ENCODE measurements around the gene INF2. TPM values are rescaled to one million over a fixed set of nuclear protein-coding genes. Genes with fewer than 3 reads are reported as not detected.

Gene INF2
- total and polyA plus RNA-seq, 9 of the 15 experiments (the other 6 are each of a cell fraction or from before 2014, with no cell fraction given), result 0.56 to 31.3 (median 7.8) TPM

DNA sequence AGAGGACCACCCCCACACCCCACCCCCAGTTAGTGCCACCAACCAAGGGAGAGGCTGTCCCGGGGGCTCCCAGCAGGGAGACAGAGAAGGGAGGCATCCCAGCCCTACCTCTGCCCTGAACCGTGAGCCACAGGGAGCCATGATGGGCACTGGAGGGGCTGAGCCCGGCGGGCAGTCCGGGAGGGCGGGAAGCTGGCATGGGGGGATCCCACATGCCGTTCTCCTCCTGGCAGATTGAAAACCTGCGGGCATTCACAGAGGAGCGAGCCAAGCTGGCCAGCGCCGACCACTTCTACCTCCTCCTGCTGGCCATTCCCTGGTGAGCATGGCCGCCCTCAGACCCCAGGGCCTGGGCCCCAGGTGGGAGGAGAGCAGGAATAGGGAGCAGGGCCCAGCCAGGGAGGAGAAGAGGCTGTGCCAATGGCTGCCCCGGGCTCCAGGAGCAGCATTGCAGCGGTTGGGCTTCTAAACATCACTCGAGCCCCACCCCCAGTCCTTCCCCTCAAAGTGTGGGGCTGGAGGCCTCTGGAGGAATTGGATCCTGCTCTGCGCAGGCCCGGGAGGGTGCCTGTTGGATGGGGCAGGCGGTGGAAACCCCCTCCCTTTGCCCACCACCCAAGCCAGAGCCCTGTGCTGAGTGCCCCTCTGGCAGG is 20.1 kb downstream of the INF2 start:
- no peak for DNase-seq (ENCODE audit: extremely low read depth in 1 of 4, low spot score in 3 of 4)
- no peaks in the 10 kb centered on the region for H3K9me1 ChIP-seq (ENCODE audit: control insufficient read depth, insufficient read depth, low read length)
- H3K27ac ChIP-seq (ENCODE audit: extremely low read depth, low read depth, low read length), result no peak overlapping the region
- H3K4me1 ChIP-seq (replicated peaks in 1 of 2; ENCODE audit: control insufficient read depth in 2 of 2, insufficient read depth in 2 of 2, low read length in 2 of 2), result peaks cover 0 to 35% of the 10 kb centered on the region in 2 experiments; a peak in 2 of 5 replicates
- BruUV-seq (replicated peaks), result no TSS peak
- CTCF ChIA-PET (ENCODE audit: low intra/inter-chr PET ratio), result interaction anchor here (2.2 kb wide), 1 partner anchor 59 kb away, joined by 21 read pairs; no protein-coding TSS in a partner anchor
- no peaks in the 10 kb centered on the region for H3K9me3 ChIP-seq (replicated peaks; ENCODE audit: control insufficient read depth, insufficient read depth, low read depth, low read length)
- peaks cover 6% of the 10 kb centered on the region; the same call in 1 of the 3 replicates for H3K36me3 ChIP-seq (ENCODE audit: control insufficient read depth, insufficient read depth, low read length)
- intact Hi-C loops (cut with micrococcal nuclease), result no loop called here
- no peak overlapping the region for H2AFZ ChIP-seq (ENCODE audit: low read depth, low read length)
- H3K79me2 ChIP-seq (ENCODE audit: control insufficient read depth, insufficient read depth, low read length), result no peaks in the 10 kb centered on the region
- H3K9ac ChIP-seq (ENCODE audit: insufficient read depth in 1 of 2, low read depth in 2 of 2, low read length in 2 of 2), result no peak overlapping the region; a peak in 1 of 4 replicates
- WGBS (ENCODE audit: insufficient coverage, low coverage, missing lambda C conversion rate), result 80% methylated on average over 8 of the region's 18 CpGs
- H3K4me3 ChIP-seq, result no peak overlapping the region
- no peak for FAIRE-seq
- H4K20me1 ChIP-seq (replicated peaks; ENCODE audit: control insufficient read depth, insufficient read depth, low read length), result no peaks in the 10 kb centered on the region
- ATAC-seq, result no peak
- no peaks in the 10 kb centered on the region for H3K27me3 ChIP-seq (ENCODE audit: control insufficient read depth in 2 of 2, insufficient read depth in 2 of 2, low read length in 2 of 2)
- no peak overlapping the region for H3K4me2 ChIP-seq (ENCODE audit: insufficient read depth, low read length)
- in situ Hi-C loops (cut with MboI), result loop anchor here (5.0 kb wide), 1 partner anchor 52 kb away; no protein-coding TSS in a partner anchor
- POLR2A ChIA-PET, result interaction anchor here (0.6 to 1.0 kb wide), 3 partner anchors 9 to 12 kb away, joined by 3 to 4 read pairs (median 3); no protein-coding TSS in a partner anchor
- no peak for TF ChIP-seq ZBED1 (IDR thresholded peaks at IDR 0.05)
- no peak for TF ChIP-seq NONO (IDR thresholded peaks at IDR 0.05; ENCODE audit: low read depth in 2 of 2, low read length in 1 of 2)
- TF ChIP-seq, protein P1, sequence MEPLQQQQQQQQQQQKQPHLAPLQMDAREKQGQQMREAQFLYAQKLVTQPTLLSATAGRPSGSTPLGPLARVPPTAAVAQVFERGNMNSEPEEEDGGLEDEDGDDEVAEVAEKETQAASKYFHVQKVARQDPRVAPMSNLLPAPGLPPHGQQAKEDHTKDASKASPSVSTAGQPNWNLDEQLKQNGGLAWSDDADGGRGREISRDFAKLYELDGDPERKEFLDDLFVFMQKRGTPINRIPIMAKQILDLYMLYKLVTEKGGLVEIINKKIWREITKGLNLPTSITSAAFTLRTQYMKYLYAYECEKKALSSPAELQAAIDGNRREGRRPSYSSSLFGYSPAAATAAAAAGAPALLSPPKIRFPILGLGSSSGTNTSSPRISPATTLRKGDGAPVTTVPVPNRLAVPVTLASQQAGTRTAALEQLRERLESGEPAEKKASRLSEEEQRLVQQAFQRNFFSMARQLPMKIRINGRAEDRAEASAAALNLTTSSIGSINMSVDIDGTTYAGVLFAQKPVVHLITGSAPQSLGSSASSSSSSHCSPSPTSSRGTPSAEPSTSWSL (CRISPR knock-in tag; IDR thresholded peaks at IDR 0.05; ENCODE audit: borderline replicate concordance), result no peak
- TF ChIP-seq, protein P2, sequence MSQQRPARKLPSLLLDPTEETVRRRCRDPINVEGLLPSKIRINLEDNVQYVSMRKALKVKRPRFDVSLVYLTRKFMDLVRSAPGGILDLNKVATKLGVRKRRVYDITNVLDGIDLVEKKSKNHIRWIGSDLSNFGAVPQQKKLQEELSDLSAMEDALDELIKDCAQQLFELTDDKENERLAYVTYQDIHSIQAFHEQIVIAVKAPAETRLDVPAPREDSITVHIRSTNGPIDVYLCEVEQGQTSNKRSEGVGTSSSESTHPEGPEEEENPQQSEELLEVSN (IDR thresholded peaks at IDR 0.05; ENCODE audit: borderline replicate concordance in 1 of 2, extremely low read depth in 1 of 2, insufficient read depth in 1 of 2, insufficient read length in 1 of 2, low read depth in 1 of 2, low read length in 1 of 2, poor library complexity in 1 of 2, severe bottlenecking in 1 of 2), result no peak
- no peak for TF ChIP-seq RBM25 (IDR thresholded peaks at IDR 0.05; ENCODE audit: low read depth, low read length, severe bottlenecking)
- no peak for TF ChIP-seq U2AF1 (optimal IDR thresholded peaks at IDR 0.05; ENCODE audit: low read depth, low read length)
- TF ChIP-seq, protein P3, sequence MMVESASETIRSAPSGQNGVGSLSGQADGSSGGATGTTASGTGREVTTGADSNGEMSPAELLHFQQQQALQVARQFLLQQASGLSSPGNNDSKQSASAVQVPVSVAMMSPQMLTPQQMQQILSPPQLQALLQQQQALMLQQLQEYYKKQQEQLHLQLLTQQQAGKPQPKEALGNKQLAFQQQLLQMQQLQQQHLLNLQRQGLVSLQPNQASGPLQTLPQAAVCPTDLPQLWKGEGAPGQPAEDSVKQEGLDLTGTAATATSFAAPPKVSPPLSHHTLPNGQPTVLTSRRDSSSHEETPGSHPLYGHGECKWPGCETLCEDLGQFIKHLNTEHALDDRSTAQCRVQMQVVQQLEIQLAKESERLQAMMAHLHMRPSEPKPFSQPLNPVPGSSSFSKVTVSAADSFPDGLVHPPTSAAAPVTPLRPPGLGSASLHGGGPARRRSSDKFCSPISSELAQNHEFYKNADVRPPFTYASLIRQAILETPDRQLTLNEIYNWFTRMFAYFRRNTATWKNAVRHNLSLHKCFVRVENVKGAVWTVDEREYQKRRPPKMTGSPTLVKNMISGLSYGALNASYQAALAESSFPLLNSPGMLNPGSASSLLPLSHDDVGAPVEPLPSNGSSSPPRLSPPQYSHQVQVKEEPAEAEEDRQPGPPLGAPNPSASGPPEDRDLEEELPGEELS (CRISPR knock-in tag; IDR thresholded peaks at IDR 0.05; ENCODE audit: borderline replicate concordance), result no peak
- no peak for TF ChIP-seq ZKSCAN8 (CRISPR knock-in tag; IDR thresholded peaks at IDR 0.05)
- TF ChIP-seq SUPT5H (IDR thresholded peaks at IDR 0.05), result no peak
- TF ChIP-seq, protein P4, sequence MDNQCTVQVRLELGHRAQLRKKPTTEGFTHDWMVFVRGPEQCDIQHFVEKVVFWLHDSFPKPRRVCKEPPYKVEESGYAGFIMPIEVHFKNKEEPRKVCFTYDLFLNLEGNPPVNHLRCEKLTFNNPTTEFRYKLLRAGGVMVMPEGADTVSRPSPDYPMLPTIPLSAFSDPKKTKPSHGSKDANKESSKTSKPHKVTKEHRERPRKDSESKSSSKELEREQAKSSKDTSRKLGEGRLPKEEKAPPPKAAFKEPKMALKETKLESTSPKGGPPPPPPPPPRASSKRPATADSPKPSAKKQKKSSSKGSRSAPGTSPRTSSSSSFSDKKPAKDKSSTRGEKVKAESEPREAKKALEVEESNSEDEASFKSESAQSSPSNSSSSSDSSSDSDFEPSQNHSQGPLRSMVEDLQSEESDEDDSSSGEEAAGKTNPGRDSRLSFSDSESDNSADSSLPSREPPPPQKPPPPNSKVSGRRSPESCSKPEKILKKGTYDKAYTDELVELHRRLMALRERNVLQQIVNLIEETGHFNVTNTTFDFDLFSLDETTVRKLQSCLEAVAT (IDR thresholded peaks at IDR 0.05), result no peak
- TF ChIP-seq SRF (CRISPR knock-in tag; IDR thresholded peaks at IDR 0.05), result no peak
- no peak for TF ChIP-seq PCBP2 (IDR thresholded peaks at IDR 0.05; ENCODE audit: low read depth, low read length, poor library complexity, severe bottlenecking)
- no peak for TF ChIP-seq TAL1 (IDR thresholded peaks at IDR 0.05)
- no peak for TF ChIP-seq ZNF668 (CRISPR knock-in tag; IDR thresholded peaks at IDR 0.05)

Data from K562 (cell line).